ENCODE measurements around the gene PHF21A.

GRCh38 chr11:46107780-46108179 lies 13.5 kb downstream of the PHF21A start:
- TF ChIP-seq POLR2AphosphoS5 (IDR thresholded peaks at IDR 0.05; ENCODE audit: borderline replicate concordance, low read depth, low read length) (no peak), EZH2 (IDR thresholded peaks at IDR 0.05) (no peak), FOXP2 (optimal IDR thresholded peaks at IDR 0.05; ENCODE audit: control extremely low read depth, extremely low read length, insufficient read depth) (no peak)
